Left kidney (tissue), 8 donors: Measurements from ENCODE around the gene RIPK3. TPM values are rescaled to one million over a fixed set of nuclear protein-coding genes. Genes with fewer than 3 reads are reported as not detected.
"Not testable (repeated sequence)": the region's sequence is repeated elsewhere in the genome, so short reads cannot be mapped to it uniquely, and the experiment has no call there.

ENCODE experiments used
- DNase-seq: peaks from one replicate; pipeline ENCODE4 v3.0.0-alpha.2; 2013
- long read RNA-seq, 8 donors: transcript quantifications; one replicate each; lab custom pipeline, GENCODE V29; 2026
- polyA plus RNA-seq: library from polyadenylated mRNA; unstranded; fragments of 120-200 nt; gene quantifications from one replicate; pipeline ENCODE4 v1.2.1, GENCODE V29; 2013; ENCODE audit not compliant: insufficient read length

Gene RIPK3
- 3.5 TPM for polyA plus RNA-seq
- long read RNA-seq, donor 1, result 0 reads
- long read RNA-seq, donor 2, partial matches to known transcripts, result 0 of 1 reads
- long read RNA-seq, donor 2, other reads (novel, unspliced or antisense), result 0 of 1 reads
- long read RNA-seq, donor 3, result 0 reads
- long read RNA-seq, donor 4, result 0 reads
- long read RNA-seq, donor 5, result 0 reads
- long read RNA-seq, donor 6, result 0 reads
- long read RNA-seq, donor 7, partial matches to known transcripts, result 0 of 1 reads
- long read RNA-seq, donor 7, other reads (novel, unspliced or antisense), result 0 of 1 reads
- long read RNA-seq, donor 8, partial matches to known transcripts, result 0 of 1 reads
- long read RNA-seq, donor 8, other reads (novel, unspliced or antisense), result 0 of 1 reads

DNA sequence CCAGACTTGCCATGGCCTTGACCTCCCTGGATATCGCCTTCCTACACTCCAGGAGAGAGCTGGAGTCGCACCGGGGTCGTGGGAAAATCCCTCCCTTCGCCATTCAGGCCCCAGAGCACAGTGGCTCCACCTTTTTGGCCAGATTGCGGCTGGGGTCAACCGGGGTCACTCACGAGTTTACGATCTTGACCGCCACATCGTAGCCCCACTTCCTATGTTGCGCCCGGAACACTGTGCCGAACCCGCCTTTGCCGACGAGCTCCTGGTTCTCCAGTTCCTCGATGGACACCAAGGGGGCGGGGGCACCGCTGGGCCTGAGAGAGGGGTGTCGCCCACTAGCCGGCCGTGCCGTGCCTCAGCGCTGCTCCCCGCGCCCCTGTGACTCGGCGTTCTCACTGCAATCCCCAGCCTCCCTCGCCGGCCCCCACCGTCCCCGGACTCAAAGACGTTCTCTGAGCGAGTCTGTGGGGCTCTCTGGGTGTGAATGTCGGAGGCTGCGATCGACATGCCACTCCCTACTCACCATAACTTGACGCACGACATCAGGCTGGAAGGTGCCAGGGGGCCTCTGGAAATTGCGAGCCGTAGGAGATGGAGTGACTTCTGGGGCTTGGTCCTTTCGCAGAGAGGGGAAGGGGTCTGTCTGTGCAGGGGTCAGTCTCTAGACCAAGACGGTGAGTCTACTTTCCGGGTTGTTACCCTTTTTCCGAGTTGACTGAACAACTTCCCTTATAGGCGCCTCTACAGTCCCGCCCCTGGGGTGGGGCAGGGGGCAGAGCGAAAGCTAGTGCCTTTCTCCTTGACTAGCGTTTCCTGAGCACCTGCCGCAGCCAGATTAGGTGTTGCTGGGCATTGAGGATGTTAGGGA lies at the start of gene RIPK3:
Gene RIPK3 (minus strand): TSS at position 708 of the 868 bp plus-strand sequence. CDS start 165 bp downstream, at position 543.
- DNase-seq, result no peak

DNA sequence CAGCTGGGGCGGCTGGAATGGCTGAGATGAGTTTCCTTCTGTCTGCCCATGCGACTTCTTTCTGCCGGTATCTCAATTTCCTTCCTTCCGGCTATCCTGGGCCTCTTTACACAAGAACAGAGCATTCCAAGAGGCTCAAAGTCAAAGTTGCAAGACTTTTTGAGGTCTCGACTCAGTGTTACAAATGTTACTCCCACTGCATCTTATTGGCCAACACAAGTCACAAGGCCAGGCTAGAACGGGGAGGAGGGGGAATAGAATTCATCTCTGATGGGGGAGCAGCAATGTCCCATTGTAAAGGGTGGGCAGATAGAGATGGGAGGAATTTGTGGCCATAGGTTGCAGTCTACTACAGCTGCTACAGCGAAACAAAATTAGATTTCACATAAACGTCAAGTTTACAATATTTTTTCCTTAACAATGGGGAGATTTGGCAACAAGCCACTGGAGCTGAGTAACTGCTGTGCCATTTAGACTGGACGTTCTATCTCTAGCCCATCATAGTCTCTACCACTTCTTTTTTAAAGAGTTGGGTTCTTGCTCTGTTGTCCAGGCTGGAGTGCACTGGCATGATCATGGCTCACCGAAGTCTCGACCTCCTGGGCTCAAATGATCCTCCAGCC lies 49.5 kb upstream of the RIPK3 start:
- DNase-seq, result no peak

DNA sequence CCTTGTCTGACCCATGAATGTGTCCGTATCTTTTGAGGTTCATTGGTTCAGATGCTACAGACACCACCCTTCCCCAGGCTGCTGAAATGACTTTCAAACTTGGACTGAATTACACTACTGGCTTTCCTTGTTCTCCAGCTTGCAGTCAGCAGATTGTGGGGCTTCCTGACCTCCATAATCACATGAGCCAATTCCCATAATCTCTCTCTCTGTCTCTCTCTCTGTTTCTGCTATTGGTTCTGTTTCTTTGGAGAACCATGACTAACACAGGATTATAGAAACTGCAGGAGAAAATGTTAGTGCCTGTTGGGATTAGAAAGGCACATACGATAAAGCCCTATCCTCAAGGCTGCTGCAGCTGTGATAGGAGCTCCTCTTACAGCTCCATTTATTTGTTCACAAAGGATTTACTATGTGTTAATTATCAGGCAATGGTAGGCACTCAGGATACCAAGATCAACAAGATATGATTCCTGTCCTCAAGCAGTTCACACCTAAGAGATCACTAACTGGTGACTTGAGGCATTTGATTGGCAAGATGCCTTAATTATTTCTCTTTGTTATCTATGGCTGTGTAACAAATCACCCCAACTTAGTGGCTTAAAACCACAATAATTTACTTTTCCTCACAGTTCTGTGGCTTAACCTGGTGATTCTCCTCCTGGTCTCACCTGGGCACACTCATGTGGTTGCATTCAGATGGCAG lies 48.8 kb upstream of the RIPK3 start:
- DNase-seq, result no peak

DNA sequence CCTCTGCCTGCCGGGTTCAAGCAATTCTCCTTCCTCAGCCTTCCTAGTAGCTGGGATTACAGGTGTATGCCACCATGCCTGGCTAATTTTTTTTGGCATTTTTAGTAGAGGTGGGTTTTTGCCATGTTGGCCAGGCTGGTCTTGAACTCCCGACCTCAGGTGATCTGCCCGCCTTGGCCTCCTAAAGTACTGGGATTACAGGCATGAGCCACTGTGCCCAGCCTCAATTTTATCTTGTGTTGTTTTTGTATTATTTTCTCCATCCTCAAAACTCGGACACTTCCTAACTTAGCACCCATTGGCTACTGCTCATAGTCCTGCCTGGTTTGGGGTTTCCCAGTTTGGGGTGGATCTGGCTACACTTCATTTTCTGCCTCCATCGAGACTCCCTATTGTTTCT lies 47.8 kb upstream of the RIPK3 start:
- DNase-seq, result not testable (repeated sequence)

DNA sequence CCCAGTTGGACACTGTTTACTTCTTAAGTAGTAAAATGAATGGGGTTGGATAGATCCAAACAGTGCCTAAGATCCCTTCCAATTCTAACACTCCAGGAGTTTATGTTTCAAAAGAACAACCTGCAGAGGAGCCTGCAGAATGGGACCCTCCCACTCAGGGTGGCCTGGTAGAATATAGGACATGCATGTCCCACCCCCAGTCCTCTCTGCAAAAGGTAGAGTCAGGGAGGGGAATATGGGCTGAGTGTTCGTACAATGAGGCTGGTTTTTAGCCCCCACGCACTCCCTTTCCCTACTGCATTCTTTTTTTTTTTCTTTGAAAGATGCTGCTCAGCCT lies 47.2 kb upstream of the RIPK3 start:
- no peak for DNase-seq

DNA sequence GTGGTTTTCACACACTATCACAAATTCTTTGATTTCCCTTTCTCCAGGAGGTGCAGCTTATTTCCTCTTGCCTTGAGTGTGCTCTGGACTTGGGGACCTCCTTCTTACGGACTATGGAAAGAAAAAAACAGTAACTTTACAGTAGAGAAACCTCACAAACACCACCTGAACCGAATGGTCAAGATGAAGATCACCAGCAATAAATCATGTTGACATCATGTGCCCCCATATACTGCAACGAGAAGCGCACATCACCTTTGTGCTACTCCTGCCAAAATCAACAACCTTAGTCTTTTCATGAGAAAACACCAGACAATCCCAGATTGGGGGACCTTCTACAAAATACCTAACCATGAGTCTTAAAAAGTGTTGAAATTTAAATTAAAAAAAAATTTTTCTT lies 45.7 kb upstream of the RIPK3 start:
- no peak for DNase-seq

DNA sequence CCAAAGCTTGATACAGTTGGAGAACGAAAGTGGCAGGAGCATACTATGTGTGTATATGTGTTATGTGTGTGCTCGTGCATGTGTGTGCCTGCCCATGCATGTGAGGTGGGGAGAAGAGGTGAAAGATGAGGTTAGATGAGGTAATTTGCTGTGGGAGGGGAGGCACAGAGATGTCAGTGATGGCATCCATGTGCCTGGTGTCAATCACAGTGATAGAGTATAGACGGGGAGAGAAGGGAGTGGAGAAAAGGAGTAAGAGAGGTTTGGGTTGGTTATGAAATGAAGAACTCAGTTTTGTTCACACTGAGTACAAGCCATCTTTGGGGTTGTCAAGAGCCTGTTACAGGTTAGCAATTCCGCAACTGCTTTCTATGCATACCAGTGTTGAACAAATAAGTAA lies 44.4 kb upstream of the RIPK3 start:
- DNase-seq, result no peak

DNA sequence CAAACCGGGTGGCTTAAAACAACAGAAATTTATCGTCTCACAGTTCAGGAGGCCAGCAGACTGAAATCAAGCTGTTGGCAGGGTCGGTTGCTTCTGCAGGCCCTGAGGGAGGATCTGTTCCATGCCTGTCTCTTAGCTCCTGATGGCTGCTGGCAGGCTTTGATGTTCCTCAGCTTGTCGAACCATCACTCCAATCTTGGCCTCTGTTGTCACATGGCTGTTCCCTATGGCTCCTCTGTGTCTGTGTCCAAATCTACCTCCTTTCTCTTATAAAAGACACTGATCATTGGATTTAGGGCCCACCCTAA lies 42.2 kb upstream of the RIPK3 start:
- DNase-seq, result no peak

DNA sequence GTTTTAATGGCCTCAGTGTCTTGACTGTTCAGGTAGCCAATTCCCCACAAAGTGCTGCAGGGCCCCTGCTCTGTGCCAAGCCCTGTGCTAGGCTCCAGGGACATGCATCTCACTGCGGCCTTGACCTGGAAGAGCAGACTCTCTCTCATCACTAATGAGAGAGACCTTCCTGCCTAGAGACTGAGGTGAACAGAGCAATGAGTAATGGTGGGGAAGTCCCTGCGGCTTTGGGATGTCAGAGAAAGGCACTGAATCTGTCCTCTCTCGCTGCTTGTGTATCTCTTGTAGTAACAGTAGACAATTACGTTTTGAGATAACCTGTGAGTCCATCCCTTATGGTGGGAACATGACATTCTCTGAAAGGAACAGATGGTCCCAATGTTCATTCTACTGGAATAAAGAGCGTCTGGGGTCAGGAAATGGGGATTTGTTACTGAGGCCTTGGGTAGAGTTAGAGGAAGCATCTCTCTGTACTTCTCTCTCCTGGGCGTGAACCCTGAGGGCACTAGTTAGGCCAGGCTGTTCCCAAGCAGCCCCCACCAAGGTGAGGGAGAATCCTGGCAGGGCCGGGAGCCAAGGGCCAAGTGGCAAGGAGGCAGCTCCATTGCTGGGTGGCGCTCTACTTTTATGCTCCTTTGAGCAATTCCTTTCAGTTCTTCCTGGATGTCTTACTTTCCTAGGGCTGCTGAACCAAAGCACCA lies 41.7 kb upstream of the RIPK3 start:
- no peak for DNase-seq

DNA sequence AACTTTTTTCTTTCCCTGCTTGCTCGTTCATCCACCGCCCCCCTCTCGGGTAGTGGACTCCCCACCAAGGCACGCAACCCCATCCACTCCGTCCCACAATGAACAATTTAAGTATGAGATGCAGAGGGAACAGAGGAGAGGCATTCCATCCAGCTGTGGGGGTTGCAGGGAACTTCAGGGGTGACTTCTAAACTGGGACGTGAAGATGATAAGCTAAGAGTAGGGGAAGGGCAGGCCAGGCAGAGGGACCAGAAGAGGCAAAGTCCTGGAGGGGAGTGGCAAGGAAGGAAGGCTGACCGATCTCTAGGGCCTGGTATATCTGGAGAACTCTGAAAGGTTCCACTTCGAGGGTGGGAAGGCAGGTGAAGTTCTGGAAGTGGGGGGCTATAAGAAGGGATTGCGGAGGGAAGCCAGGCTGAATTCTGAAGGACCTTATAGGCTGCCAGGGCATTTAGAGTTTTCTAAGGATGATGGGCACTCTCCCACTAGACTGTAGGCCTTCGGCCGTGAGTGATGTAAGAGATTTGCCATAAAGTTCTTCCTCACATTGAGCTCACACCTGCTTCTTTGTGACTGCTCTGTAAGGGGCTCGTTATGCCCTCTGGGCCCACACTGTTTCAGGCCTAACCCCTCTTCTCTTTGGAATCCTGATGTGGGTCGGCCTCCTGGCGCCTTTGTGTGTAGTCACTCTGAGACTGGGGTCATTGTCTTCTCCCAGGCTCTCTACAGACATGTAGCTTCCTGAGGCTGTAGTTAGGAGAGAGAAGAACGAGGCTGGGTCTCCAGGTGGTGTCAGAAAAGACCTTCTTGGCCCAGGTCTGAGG lies 40.3 kb upstream of the RIPK3 start:
- no peak for DNase-seq

DNA sequence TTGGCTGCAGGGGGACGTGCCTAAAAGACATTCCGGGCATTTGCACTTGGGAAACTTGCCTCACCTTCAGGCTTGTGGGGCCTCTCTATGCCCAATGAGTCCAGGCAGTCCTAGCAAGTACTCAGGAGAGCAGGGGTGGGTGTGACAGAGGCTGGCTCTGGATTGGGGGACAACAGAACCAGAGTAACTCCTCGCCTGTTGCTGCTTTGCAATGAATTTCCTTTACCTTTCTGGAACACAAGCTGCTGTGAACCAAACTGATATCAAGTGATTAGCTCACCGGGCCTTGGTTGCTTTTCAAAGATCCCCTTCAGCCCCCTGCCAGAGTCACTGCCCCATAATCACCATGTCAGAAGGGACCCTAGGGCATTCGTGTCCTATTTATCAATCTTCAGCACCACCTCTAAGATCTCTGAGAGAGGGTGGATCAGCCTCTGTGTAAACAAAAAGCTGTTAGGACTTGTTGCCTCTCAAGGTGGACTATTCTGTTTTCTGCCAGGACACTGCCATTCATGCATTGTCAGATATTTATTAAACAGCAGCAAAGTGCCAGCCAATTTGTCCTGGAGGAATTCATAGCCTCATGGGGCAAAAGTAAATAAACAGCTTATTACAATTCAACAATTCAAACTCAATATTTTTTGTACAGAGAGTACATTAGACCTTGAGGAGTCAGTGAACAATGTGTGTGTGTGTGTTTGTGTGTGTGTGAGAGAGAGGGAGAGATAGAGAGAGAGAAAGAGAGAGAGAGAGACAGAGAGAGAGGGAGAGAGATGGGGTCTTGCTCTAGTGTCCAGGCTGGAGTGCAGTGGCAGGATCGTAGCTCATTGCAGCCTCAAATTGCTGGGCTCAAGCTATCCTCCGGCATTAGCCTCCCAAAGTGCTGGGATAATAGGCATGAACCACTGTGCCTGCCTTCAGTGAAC lies 39.5 kb upstream of the RIPK3 start:
- DNase-seq, result no peak

DNA sequence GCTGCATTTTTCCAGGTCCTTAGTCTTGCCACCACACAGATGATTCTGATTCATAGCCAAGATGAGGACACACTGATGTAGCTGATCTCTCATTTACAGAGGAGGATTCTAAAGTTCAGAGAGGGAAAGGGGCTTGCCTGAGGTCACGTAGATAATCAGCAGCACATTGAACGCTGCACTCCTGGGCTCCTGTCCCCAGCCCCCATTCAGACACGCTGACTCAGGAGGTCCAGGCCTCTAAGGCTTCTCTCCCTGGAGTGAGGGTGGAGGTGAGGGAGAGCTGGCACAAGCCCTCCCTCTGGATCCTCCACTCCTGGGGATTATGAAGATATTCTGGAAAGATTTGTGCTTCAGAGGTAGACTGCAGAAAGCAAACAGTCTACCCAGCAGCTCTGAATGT lies 38.5 kb upstream of the RIPK3 start:
- DNase-seq, result no peak

DNA sequence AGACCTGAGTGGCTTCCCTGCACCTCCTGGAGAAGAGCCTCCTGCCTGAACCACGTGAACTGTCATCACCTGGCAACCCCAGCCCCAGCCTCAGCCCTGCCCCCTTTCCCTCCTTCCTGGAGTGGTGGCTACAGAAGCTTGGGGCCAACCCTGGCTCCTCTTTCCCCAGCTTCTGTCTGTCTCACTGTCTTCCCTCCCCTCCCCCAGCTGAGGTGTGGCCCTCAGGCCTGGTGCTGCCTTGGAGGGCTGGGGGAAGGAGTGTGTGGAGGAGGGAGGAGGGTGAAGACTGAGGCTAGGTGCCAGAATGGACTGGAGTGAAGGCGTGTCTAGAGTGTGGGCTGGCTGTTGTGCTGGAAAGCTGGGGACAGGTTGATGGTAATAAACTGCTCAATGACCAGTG lies 37.9 kb upstream of the RIPK3 start:
- DNase-seq, result no peak

DNA sequence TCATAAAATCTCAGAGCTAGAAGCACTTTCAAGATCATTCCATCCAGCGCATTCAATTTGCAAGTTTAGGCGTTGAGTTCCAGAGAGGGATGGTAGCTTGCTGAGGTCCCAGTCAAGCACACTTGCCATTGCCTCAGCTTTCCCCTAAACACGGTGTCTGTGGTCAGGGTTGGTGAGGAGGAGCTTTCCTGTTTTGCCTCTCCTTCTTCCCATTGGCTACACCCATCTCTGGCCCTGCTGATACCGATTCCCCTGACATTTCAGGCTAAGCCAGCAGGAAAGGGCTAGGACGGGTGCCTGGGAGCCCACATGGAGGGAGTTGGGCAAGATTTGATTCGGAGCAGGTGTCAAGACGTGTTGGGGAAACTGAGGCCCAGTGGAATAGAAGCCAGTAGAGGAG lies 37.3 kb upstream of the RIPK3 start:
- DNase-seq, result no peak

DNA sequence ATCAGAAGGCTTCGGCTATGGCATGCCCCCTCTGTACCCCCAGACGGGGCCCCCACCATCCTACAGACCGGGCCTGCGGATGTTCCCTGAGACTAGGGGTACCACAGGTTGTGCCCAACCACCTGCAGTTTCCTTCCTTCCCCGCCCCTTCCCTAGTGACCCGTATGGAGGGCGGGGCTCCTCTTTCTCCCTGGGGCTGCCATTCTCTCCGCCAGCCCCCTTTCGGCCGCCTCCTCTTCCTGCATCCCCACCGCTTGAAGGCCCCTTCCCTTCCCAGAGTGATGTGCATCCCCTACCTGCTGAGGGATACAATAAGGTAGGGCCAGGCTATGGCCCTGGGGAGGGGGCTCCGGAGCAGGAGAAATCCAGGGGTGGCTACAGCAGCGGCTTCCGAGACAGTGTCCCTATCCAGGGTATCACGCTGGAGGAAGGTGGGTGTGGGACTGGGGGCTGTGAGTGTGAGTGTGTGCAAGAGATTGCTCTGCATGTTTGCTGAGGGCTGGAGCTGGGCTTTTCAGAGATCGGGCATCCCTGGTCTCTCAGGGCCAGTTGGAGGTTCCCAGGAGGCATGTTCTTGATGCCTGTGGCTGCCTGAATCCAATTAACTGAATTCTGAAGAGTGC lies 36.8 kb upstream of the RIPK3 start:
- DNase-seq, result no peak

DNA sequence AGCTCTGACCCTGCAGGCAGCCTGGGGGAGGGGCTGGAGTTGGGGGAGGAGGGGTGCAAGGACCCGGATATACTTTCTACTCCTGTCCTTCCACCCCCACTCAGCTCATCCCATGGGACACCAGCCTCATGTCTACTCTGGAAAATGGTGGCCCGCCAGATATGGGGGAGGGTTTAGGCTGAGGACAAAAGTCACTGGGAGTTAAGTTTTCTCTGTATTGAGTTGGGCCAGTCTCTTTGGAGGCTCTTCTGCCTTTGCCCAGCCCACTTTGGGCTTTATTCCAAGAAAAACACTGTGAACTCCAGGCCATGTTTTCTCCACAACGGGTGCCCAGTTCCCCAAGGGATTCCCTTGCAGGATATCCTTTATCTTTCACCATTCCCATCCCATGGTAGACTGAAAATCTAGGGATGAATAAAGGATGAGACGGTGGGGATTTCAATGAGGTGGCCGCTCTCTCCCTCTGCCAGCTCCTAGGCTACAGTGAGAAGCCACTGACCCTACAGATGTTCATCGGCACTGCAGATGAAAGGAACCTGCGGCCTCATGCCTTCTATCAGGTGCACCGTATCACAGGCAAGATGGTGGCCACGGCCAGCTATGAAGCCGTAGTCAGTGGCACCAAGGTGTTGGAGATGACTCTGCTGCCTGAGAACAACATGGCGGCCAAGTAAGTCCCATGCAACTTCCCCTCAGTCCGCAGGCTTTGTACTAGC lies 33.1 kb upstream of the RIPK3 start:
- no peak for DNase-seq

DNA sequence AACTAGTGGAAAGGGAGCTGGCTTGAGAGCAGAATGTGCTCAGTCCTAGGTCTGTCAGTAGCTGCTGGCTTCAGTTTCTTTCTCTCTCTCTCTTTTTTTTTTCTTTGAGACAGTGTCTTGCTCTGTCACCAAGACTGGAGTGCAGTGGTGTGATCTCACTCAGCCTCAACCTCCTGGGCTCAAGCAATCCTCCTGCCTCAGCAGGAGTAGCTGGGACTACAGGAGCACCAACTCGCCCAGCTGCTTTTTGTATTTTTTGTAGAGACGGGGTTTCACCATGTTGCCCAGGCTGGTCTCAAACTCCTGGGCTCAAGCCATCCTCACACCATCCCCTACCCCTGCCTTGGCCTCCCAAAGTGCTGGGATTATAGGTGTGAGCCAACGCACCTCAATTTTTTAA lies 31.8 kb upstream of the RIPK3 start:
- not testable (repeated sequence) for DNase-seq

DNA sequence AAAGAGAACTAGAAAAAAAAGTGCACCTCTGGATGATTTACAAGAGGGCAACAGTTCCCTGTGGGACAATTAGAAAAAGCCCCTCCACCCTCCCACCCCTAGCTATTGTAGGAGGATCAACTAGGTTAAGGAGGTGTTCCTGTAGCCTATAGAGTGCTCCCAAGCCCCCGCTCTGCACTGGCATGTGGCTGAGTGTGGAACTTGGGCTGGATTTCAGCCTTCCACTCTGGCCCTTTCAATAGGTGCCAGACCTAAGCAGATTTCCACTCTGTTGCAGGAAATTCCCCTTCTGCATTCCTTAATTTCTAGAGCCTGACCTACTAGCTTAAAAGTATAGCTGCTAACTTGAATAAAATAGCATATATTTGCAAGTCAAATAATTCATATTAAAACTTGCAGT lies 31.0 kb upstream of the RIPK3 start:
- DNase-seq, result no peak
